ENCODE data around the gene ZNF296.

ZNF296 gene

DNA sequence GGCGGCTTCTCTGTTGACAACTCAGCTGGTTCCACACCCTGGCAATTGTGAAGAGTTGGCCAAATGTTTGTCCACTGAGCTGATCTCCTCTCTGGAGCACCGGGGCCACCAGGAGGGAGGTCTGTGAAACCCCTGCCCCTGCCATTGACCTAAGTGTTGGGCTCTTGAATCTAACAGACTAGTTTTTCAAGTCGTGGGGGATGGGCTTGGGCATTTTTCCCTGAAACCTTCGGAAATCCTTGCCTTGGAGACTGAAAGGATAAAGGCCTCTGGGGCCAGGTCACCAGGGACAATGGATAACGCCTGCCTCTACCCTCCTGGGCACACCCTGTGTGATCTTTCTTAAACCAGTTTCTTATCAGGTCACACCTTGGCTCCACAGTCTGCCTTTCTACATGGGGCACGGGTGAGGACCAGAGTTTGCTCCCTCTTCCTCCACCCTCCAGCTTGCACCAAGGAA lies 3.7 kb upstream of the ZNF296 start:
- DNase-seq, result no peak

DNA sequence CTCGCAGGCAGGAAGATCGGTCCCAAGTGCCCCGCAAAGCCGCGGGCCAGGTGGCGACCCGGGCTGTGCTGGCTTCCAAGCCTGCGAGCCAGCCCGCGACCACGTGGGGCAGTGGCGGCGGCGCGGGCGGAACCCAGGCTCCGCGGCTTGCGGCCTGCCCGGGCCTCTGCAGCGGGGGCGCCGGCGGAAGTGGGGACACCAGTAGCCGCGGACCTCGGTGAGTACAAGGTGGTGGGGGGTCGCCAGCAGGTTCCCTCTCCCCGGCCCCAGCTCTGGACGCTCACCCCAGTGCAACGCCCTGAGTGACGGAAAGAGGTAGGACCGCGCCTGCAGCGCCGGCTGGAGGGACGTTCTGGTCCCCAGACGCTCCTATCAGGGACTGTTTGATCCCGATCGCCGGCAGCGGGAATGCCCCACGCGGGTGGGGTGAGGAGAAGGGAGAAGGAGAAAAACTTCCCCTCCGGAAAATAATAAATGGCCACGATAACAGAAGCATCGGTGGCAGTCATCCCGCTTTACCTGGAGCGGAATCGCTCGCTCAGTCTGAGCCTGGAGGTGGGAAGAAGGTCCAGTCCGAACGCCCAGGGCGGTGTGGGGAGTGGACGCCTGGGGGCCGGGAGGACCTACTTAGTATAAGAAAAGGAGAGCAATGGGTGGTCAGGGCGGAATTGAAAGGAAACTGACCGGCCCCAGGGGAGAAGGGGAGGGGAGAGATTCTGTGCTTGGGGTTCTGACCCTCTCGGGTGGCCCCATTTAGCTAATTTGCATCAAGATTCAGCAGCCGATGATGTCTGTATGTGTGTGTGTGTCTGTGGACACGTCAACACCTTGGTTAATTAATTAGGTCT lies 3.0 kb upstream of the ZNF296 start, which contains the start of gene GEMIN7:
TSS of gene GEMIN7 (plus strand) at position 198 of the 848 bp plus-strand sequence. CDS start 10,855 bp downstream, outside the sequence.
- DNase-seq, result peak; percentile 67

DNA sequence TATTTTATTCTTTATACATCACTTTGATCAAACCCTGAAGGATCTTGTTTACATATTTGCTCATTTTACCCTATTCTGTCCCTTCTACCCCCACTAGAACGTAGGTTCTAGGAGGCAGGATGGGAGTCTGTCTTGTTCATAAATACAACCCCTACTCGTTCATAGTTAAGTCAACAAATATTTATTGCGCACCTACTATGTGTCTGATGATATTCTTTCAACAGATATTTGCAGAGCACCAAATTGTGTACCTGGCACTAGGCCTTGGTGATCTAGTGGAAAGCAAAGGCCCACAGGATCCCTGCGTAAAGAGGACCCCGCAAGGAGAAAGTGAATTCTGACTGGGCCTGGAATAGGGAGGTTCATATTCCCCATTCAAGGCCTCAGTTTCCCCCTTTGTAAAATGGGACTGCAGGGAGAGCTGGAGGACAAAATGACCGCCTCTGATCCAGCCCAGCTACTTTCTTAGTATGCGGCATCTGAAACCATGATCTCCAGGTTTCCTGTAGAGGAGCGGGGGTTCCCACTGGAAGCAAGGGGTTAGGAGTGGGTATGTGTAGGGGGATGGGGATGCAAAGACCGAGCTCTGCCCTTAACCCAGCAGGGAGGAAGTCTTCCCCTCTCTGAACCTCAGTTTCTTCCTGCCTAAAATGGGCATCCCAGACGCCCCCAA lies 2.2 kb upstream of the ZNF296 start:
- DNase-seq, result no peak

DNA sequence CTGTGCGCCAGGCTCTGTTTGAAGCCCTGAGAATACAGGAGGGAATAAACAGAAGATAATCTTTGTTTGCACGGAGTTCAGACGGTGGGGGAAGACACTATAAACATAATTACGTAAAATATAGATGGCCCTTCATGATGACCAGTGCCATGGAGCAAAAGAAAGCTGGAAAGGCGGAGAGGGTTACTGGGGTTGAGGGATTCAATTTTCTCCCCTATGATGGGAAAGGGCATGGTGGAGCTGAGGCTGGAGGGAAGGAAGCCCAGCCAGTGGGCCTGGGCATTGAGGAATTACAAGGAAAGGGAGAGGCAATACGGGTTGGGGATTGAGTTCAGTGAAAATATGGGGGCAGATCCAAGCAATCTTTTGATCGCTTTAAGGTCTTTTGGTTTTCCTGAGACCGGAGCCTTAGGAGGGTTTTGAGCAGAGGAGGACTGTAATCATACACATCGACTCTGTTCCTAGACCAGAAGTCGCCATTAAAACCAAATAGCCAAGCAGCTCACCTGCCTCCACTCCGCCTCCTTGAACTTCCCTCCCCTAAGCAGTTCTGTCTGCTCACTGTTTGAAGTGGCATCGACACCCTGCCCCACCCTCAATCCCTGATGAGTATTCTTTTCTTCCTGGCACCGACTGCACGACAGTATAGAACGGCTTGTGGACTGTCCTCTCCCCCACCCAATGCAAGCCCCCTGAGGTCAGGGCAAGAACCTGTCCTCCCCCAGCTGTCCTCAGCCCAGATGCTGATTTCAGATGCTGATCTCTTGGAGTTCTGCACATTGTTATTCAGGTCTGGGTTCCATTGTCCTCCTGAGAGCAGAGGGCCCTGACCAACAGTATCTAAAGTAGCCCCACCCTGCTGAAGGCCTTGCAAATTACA lies 813 bp upstream of the ZNF296 start:
- DNase-seq, result no peak

DNA sequence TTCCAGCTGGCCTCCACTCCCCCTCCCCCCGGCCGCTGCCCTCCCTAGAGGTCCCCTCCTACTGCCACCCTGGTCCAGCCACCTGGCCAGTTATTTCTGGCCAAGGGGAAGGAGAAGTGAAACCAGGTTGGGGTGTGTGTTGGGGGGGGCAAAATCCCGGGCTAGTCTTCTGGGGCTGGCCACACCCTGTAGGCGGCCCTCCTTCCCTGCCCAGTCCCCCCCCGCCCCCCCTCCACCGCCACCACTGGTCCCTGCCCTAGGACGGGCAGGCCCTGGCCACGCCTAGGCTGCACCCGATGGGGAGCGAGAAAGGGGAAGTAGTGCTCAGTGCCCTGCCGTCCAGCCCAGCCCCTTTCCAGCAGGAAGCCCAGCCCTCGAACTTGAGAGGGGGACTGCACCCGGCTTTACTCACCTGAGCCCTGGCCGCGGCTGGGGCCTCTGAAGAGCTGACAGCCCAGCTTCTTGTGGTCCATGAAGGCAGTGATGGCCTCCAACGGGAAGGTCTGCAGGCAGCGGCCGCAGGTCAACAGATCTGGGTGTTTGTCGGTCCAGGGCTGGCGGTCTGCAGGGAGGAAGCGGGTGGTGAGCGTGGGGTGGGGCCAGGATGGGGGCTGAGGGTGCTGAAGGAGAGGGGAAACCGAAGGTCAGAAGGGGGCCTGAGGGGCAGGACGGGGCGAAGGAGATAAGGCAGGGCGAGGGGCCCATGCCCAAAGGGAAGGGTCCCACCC lies 813 bp downstream of the ZNF296 start:
- DNase-seq, result peak; percentile 22

DNA sequence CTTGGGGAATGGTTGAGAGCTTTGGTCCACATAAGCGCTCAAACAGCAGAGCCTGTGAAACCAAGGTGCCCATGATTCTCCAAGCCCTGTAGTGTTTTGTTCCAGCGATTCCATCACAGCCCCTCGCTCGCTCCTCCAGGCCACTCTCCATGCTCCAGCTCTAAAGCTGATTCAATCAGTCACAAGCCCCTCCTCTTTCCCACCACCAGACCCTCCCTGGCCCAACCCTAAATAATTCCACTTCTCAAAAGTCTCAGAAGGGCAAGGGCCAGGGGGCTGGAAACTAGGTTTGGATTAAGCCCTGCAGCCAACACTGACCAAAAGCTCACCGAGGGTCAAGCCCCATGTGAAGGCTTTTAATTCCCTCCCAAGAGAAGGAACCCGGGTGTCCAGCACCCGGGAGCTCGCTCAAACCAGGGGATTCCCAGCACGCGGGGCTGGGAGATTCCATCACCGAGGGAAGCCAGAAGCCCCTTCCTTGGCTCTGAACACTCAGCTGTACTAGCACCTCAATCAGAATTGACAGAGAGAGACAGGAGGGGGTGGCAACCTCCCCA lies 1.5 kb downstream of the ZNF296 start:
- DNase-seq, result no peak

DNA sequence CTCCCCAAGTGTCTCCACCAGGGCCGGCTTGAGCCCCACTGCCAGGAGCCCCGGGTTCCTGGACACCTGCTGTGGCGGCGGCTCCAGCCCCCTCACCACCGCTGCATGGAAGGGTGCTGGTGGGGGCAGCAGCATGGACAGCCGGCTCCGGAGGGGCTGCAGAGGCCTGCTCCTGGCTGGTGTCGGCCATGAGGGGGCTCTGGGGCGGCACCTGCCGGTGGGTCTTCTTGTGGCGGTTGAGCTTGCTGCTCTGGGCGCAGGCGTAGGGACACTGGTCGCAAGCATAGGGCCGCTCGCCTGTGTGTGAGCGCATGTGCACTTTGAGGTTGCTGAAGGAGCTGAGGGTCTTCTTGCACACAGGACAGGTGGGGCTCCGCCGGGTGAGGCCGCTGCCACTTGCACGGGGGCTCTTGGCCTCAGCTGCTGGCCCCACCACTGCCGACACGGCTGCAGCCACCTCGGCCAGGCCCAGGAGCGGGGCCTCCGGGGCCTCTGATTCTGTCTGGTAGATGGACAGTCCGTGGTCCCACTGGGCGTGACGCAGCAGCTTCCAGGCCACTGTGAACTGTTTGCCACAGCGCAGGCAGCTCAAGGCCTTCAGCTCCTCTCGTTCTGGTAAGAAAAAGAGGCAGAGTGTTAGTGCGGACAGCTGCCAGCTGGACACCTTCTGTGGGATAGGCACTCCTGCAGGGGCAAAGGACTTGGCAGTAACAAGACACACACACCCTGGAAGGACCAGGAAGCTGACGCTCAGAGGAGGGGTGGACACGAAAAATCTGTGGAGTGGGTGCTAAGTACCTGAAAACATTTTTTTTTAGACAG lies 4.1 kb downstream of the ZNF296 start:
- DNase-seq, result no peak

DNA sequence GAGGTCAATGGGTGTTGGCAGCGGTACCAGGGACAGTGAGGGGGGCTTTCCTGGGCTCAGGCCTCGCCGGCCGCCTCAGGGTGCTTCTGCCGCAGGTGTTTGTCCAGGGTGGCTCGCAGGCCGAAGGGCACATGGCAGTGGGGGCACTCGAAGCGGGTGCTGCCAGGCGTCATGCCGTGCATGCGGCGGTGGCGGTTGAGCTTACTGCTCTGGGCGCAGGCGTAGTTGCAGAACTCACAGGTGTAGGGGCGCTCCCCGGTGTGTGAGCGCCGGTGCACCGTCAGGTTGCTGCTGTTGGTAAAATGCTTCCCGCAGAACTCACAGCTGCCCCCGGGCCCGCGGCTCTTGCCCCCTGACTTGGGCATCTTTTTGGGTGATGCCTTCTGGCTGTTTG lies 4.7 kb downstream of the ZNF296 start:
- no peak for DNase-seq

DNA sequence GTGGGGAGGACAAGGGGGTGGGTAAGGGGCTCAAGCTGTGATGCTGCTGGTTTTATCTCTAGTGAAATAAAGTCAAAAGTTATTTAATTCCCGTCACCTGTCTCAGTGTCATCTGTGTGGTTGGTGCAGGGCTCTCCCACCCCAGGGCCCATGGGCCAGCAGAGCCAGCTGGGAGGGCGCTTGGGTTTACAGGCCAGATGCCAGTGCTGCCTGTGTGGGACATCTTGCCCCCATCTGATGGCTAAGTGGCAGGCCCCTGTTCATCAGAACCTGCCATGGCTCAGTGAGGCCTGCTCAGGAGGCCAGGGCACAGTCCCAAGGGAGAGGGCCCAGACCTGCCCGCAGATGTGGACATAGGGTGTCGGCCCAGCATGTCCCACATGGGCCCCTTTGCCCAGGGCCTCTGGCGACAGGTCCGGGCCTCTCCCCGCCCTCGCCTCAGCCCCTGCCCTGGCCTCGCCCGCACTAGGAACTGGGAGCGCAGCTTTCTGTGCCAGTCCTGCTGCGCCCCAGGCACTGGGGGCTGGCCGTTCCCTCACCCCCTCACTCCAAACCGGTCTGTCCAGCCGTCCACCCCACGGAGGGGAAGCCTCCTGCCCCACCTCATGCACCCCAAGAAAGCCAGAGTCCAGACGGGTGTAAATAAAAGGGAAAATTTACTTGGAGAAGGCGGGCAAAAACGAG lies 5.3 kb downstream of the ZNF296 start:
- no peak for DNase-seq

DNA sequence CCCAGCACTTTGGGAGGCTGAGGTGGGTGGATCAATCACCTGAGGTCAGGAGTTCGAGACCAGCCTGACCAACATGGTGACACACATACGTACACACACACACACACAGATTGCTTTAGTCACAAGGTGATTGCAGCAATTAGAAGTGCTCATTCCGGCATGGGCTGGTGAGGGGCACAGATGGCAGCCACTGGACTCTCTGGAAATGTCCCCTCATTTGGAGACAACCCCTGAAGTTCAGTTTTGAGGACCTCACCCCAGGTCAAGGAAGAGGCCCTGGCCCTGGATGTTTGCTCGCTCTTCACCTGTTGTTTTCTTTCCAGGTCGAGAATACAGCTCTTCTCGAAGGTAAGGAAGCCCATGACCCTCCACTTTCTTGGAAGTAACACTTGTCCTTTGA lies 6.1 kb downstream of the ZNF296 start:
- no peak for DNase-seq

DNA sequence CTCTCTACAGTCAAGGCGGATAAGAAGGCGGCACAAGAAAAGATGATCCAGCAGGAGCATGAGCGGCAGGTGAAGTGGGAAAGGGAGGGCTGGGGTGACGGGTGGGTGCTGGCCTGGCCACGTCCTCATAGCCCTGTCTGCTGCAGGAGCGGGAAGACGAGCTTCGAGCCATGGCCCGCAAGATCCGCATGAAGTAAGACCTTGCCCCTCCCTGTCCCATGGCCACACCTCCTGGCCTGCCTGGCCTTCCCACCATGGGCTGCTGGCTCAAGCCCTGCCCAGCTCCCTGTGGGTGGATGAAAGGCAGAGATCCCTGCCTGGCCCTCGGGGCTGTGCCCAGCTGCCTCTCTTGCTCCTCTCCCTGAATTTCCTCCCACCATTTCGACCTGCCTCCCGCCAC lies 7.2 kb downstream of the ZNF296 start:
- DNase-seq, result no peak

DNA sequence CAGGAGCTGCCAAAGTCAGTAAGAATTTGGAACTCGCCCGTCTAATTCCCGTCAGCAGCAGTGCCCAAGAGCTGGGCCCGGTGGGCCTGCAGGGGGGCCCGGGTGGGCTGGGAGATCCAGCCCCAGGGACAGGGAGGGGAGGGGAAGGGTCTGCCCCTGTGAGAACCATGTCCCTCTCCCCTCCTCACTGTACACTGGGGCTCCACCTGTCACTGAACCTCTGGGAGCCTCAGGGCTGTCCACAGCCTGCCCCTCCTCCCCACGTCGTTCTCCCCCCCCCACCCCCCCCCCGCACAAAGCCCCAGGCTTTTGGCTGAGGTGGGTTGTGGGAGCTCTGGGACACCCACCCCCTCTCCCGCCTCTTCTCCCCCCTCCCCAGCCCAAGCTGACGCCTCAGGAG lies 8.2 kb downstream of the ZNF296 start:
- DNase-seq, result no peak

DNA sequence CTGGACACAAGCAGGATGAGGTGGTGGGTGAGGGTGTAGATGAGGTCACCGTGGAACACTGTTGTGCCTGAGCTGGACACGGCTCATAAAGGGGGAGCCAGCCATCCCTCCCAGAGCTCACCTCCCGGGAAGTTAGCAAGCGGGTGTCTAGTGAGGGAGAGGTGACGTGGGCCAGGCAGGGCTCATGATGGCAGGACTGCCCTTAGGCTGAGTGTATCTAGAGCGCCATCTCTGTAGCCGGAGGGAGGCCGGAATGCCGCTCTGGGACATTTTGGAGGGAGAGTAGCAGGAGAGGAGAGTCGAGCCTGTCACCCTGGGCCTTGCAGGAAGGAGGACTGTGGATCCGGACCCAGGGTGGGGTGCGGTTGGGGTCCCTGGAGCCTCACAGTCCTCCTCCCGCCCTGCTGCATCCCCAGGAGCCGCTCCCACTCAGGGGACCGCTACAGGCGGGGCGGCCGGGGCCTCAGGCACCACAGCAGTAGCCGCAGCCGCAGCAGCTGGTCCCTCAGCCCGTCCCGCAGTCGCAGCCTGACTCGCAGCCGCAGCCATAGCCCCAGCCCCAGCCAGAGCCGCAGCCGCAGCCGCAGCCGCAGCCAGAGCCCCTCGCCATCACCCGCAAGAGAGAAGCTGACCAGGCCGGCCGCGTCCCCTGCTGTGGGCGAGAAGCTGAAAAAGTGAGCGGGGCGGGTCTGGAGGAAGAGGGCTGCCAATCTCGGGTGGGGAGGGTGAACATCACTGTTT lies 9.2 kb downstream of the ZNF296 start:
- DNase-seq, result no peak

DNA sequence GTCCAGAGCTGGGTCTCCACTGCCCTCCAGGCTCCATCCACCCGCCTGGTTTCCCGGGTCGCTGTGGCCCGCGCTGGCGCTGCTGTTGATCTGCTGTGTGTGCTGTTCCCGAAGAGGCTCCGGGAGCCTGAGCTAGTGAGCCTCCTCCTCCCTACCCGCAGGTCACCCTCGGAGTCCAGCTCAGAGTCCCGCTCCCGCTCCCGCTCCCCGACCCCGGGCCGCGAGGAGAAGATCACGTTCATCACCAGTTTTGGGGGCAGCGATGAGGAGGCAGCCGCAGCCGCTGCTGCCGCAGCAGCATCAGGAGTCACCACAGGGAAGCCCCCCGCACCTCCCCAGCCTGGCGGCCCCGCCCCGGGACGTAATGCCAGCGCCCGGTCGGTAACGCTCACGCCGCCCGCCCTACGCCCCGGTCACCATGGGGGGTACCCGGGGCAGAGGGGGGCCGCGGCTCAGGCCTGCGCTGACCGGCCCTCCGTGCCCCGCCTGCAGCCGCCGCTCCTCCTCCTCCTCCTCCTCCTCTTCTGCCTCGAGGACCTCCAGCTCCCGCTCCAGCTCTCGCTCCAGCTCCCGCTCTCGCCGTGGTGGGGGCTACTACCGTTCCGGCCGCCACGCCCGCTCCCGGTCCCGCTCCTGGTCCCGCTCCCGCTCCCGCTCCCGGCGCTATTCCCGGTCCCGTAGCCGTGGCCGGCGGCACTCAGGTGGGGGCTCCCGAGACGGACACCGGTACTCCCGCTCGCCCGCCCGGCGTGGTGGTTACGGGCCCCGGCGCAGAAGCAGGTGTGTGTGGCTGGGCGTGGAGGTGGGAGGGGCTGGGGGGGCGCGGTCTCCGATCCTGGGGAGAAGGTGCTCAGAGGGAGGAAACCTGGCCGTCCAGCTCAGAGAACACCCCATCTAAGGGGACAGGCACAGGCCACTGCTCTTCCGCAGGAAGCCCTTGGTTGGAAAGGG lies 12.2 kb downstream of the ZNF296 start:
- DNase-seq, result no peak

DNA sequence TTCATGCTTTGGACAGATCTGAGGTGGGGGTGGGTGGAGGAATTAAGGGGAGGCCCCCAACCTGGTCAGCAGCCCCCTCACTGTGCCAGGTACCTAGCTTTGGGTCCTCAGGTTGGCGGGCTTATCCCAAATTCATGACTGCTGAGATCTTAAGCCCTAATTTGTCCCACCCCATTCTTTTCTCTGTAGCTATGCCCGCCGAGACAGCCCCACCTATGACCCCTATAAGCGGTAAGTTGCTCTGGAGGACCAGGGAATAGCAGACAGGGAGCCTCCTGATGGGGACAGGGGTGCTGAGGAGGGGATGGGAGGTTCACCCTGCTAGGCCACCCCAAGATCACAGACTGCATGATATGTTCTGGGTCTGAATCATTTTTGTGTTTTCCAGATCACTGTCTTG lies 14.3 kb downstream of the ZNF296 start:
- DNase-seq, result no peak

DNA sequence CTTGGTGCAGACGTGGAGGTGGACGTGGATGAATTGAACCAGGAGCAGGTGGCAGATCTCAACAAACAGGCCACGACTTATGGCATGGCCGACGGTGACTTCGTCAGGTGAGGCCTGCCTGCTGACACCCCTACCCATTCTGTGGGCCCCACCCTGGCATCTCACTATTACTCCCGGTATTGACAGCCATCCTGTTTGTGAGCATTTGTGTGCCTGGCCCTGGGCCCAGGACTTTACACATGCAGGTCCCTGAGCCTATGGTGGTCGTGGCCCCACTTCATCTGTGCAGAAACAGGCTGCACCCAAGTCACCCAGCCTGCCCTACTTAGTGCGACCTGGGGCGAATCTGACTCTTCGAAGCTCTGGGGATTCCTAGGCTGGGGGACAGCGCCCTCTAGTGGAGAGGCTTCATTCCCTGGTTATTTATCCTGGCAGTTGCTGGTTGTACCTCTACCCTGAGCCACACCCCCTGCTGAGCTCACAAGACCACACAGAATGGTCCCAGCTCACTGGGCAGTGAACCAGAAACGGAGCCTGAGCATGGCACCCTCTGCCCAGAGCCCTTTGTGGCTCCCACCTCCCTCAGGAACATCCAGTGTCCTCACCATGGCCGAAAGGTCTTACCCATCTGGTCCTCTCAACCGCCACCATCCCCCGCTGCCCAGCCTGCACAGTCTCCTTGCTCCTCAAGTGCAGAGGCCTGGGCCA lies 16.9 kb downstream of the ZNF296 start:
- DNase-seq, result peak; percentile 59

DNA sequence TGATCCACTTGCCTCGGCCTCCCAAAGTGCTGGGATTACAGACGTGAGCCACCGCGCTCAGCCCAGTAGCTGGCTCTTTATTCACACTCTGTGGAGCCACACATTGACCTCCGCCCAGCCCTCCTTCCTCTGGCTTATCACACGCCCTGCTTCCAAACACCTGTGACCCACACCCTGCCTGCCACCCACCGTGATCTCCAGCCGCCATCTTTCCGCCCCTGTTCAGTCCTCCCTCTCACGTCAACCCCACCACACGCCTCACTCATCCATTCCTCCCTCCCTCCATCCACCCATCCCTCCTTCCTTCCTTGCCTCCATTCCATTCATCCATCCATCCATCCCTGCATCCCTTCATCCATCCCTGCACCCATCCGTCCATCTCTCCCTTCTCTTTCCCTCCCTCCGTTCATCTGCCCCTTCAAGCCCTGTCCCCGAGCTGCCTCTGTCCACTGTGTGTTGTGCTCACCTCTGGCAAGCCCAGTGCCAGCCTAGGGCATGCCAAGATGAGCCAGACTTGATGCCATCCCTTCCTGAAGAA lies 17.6 kb downstream of the ZNF296 start:
- no peak for DNase-seq

DNA sequence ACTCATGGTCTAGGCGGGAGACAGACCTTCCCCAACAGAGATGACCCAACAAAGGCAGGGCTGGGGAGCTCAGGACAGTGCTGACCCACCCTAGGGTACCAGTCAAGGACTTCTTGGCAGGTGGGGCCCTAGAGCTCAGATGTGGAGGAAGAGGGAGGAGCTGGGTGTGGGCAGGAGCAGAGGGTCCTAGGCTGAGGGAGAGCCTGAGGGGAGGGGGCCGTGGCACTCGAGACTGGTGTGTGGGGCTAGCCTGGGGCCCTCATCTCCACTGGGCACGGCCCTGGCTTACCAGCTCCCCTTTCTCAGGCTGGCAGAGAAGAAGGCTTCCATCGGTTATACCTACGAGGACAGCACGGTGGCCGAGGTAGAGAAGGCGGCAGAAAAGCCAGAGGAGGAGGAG lies 18.8 kb downstream of the ZNF296 start:
- no peak for DNase-seq
